Measurements from ENCODE around the gene ANKRD11.
"Not testable (repeated sequence)": the region's sequence is repeated elsewhere in the genome, so short reads cannot be mapped to it uniquely, and the experiment has no call there.

The ANKRD11 gene

DNA sequence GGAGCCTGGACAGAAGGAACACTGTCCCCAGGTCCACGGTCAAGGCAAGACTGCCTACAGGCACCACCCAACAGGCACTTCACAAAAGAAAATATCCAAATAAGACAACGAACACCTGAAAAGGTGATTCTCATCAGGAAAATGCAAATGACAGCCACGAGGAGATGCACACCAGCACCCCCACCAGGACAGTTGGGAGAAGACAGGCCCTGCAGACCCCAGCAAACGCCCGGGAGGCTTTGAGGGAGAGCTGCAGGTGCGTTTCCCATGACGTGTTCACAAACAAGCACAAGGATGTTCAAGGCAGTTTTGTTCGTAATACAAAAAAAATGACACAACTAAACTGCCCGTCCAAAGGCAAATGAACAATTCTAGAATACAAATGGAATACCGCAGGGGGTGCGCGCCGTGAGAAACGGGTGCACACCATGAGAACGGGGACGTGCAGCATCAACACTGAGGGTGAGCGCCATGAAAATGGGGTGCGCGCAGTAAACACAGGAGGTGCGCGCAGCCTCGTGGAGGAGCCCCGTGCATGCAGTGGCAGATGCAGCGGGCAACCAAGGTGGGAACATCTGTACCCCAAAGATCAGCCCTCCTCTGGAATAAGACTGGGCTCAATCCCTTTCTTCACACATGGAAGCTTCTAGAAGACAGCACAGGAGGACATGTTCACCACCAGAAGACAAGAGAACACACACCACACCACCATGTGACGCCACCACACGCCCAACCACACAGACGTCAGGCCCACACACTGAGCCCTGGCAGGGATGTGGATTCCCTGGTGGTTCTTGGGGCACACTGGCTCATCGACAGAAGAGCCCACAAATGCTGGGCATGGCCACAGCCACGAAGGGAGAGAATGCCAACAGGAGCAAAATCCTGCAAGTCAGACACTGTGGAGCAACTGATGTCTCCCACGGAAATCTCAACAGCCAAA is 181.7 kb downstream of the ANKRD11 start:
- peak; percentile 35 for DNase-seq

DNA sequence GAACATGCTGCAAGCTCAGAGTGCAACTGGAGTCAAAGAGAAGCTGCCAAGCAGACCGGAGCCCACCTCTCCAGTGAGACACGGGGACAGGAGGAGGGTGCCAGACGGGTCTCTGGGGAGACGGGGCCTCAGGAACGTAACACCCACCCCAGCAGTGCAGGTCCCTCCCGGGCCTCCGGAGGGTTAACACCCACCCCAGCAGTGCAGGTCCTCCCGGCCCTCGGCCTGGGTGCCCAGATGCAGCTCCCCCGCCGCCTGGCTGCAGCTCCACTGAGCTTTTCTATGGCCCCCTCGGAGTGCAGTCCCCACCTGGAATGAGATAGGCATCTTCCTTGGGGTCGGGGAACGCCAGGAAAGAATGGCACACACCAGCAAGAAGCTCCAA is 182.9 kb downstream of the ANKRD11 start:
- no peak for DNase-seq

DNA sequence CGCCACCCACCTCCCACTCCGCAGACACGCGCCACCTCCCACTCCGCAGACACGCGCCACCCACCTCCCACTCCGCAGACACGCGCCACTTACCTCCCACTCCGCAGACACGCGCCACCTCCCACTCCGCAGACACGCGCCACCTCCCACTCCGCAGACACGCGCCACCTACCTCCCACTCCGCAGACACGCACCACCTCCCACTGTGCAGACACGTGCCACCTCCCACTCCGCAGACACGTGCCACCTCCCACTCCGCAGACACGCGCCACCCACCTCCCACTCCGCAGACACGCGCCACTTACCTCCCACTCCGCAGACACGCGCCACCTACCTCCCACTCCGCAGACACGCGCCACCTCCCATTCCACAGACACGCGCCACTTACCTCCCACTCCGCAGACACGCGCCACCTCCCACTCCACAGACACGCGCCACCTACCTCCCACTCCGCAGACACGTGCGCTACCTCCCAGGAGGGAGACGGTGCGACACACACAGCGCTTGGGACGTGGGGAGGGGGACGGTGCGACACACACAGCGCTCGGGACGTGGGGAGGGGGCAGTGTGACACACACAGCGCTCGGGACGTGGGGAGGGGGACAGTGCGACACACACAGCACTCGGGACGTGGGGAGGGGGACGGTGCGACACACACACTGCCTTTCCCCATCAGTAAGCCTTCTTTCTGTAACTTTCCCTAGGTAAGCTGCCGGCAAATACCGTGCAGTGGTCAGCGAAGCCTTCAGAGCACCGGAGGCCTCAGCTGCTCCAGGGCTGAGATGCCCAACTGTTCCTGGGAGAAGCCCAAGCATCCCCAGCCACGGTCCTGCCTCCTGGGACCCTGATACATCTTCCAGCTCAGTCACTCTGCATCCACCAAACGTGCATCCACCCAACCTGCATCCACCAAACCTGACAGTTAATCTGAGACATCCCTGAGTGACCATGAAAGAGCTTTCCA is 183.6 kb downstream of the ANKRD11 start:
- DNase-seq: not testable (repeated sequence)

DNA sequence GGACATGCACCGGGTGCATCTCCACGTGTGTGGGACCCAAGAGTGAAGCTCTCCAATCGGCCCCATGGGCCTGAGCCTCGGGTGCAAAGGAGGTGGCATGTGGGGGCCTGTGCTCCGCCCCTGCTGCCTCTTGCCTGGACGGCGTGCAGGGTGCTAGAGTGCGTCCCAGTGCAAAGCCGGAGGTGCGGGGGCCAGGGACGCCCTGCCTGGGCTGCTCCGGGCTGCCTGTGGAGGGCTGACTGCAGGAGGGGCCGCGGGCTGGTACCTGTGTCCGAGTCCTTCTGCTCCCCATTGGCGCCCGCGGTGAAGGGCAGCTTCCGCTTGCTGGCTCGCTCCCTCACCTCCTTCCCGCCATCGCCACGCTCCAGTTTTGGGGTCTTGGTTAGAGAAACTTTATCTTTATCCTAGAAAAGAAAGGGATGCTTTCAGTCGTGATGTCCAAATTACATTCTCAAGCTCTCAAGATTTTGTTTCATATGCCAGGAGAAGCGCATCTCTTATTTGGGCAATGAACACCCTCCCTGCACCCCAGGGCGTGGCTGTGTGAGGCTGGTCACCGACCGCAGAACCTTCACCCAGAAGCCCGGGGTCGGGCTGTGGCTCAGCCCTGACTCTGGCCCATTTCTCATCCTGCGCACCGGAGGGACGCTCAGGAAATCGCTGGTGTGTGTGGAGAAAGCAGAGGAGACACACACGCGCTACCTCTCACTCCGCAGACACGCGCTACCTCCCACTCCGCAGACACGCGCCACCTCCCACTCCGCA is 185.2 kb downstream of the ANKRD11 start:
- no peak for DNase-seq

DNA sequence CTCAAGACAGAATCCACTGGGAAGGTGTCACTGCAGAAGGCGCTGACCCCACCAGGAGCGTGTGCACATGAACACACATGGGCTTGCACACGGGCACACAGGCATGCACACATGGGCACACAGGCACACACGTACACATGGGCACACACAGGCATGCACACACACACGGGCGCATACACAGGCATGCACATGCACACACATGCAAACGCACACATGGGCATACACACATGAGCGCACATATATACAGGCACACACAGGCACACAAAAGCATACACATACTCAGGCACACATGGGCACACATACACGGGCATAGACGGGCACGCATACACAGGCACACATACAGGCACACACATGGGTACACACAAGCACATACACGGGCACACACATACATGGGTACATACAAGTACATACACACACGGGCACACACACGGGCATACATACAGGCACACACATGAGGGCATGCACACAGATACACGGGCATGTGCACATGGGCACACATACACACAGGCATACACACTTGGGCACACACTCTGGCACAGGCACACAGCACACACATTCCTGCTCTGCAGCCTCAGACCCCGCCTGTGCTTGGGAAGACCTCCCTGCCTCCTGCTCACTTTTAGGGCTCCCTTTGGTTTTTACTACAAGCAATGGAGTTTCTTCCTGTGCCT is 186.0 kb downstream of the ANKRD11 start:
- DNase-seq: no peak

DNA sequence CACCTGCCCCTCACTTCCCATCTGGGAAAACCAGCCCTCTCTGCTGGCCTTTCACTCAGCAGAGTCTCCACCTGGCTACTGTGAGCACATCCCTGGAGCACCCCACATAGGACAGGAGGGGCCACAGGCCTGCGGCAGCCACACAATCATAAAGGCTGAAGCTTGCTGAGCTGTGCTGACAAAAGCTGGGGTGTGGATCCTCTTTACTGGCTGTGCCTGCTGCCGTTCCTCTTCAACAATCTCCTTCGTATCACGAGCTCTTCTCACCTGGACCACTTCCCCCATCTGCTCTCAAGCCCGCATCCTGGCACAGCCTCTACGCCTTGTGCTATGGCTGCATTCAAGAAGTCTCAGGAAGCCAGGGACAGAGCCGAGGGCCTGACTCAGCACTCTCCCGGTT is 186.7 kb downstream of the ANKRD11 start:
- peak; percentile 35 for DNase-seq

DNA sequence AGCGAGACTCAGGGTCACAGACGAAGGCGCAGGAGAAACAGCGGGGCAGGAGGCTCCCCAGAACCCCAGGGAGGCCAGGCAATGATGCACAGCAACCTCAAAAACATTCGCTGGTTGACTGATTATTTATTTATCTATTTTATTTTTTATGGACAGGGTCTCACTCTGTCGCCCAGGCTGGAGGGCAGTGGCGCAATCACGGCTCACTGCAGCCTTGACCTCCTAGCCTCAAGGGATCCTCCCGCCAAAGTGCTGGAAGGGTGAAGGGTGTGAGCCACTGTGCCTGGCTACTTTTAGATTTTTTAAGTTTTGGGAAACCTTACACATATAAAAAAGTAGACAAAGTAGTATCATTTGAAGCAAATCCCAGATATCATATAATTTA is 189.4 kb downstream of the ANKRD11 start:
- DNase-seq: no peak

DNA sequence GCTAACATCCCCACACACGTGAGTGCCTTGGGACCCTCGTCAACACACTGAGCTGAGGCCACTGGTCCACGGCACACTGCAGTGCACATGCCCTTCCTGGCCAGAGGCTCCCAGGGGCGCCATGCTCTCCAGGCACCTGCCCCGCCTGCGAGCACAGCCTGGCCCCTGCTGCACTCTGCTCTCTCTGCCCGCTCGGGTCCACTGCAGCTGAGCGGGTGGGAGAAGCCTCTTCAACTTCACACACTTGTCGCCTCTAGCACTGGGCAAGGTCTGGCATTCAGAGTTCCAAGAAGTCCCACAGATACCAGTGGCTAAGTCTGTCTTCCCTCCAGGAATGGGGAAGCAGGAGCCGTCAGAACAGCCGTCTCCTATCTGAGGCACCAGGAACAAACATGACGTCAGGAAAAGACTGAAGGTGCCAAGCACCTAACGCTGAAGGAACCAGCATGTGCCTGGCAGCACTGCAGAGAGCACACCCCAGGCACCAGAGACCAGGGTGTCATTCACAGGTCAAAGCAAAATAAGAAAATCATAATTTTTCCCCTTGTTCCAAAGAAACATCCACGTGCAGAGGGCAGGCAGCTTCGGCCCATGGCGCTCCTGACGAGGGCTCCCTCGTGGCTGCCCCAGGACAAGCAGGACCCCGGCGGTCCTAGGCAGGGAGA is 189.9 kb downstream of the ANKRD11 start:
- DNase-seq: no peak

DNA sequence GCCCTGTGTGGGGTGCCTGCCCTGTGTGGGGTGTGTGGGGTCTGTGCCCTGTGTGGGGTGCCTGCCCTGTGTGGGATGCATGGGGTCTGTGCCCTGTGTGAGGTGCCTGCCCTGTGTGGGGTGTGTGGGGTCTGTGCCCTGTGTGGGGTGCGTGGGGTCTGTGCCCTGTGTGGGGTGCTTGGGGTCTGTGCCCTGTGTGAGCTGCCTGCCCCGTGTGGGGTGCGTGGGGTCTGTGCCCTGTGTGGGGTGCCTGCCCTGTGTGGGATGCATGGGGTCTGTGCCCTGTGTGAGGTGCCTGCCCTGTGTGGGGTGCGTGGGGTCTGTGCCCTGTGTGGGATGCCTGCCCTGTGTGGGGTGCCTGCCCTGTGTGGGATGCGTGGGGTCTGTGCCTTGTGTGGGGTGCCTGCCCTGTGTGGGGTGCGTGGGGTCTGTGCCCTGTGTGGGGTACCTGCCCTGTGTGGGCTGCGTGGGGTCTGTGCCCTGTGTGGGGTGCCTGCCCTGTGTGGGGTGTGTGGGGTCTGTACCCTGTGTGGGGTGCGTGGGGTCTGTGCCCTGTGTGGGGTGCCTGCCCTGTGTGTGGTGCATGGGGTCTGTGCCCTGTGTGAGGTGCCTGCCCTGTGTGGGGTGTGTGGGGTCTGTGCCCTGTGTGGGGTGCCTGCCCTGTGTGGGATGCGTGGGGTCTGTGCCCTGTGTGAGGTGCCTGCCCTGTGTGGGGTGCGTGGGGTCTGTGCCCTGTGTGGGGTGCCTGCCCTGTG is 190.8 kb downstream of the ANKRD11 start:
- DNase-seq: not testable (repeated sequence)

DNA sequence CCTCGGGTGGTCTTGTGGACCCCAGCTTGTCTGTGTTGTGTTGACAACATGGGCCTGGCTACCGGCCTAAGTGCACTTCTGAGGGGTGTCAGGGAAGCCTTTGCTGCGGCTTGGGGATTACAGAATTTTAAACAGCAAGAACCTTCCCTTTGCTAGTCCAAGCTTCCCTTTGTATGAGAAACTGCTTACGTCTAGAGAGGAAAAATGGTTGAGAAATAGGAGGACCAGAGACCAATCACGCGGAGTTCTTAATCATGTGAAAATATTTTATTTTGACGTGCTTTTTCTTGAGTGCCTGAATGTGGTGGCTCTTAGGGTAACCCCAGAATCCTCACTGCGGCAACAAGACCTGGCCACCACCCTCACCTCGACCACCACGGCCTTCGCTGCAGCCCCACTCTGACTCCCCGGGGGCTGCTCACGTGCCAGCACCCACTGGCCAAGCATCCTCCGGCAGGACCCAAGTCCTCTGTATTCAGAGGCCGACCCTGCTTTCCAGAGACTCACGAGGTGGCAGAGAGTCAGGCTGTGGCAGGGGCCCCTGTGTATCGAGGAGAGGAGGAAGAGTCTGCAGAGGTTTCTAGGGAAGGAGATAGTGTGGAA is 191.6 kb downstream of the ANKRD11 start:
- no peak for DNase-seq

DNA sequence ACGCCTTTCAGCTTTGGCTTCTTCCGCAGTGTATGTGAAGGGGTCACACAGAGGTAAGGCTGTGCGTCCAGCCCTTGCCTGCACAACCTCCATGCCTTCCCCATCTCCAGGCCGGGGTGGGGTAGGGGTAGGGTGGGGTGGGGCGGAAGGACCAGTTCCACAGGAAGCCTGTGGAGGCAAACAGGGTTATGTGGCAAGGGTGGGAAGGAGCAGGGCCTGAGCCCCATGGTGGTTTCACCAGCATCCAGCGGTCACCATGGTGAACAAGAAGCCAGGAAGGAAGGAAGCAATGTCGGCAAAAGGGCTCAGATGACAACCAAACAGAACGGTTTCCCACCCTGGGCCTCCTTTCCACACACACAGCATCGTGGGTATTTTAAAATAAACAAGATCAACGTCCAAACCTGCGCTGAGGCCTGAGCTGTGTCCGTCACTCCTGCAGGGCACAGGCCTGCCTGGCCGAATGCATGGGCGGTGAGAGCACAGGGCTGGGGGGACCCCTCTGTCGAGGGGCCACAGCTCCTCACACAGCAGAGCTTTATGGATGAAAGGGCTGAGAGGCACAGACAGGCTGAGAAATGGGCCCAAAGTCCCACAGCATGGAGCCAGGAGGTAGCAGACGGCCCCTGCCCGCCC is 192.3 kb downstream of the ANKRD11 start:
- peak; percentile 35 for DNase-seq

DNA sequence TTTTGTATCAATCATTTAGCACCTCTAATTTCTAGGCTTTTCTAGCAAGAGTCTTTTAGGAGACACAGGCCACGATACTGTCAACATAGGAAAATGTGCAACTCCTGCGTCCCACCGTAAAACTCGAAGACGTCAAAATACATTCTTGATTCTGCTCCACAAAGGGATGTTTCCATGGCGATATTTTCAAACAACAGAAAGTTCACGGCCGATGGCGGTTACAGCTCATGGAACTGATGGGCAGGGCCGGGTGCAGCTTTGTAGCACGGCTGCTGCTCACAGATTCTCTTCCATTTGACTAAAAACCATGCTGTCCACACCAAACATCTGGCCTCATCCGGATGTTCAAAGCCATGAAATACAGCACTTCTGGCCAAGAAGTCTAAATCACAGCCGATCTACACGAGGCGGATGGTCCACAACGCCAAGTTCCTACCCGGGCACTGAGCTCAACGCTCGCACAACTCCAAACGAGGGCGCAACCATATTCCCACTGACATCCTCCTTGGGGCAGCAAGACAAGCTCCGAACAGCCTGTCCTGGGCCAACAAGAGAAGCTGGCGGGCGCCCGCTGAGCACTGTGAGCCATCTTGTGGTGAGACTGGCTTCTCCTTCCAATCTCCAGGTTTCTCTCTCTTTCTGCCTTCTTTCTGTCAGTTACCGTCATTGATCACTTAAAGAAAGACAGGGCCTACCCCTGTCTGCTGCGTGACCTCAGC is 193.0 kb downstream of the ANKRD11 start:
- no peak for DNase-seq

DNA sequence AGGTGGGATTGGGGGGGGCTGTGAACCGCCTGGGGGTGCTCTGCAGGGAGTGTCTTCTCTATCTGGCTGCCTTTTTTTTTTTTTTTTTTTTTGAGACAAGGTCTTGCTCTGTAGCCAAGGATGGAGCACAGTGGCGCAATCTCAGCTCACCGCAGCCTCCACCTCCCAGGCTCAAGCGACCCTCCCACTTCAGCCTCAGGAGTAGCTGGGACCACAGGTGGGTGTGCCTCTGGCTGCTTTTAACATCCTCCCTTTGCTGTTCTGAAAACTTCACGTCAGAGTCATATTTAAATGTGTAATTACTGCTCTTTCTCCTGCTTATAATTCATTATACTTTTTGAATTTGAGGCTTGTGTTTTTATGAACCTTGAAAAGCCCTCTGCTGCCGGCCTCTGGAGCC is 194.4 kb downstream of the ANKRD11 start:
- no peak for DNase-seq

DNA sequence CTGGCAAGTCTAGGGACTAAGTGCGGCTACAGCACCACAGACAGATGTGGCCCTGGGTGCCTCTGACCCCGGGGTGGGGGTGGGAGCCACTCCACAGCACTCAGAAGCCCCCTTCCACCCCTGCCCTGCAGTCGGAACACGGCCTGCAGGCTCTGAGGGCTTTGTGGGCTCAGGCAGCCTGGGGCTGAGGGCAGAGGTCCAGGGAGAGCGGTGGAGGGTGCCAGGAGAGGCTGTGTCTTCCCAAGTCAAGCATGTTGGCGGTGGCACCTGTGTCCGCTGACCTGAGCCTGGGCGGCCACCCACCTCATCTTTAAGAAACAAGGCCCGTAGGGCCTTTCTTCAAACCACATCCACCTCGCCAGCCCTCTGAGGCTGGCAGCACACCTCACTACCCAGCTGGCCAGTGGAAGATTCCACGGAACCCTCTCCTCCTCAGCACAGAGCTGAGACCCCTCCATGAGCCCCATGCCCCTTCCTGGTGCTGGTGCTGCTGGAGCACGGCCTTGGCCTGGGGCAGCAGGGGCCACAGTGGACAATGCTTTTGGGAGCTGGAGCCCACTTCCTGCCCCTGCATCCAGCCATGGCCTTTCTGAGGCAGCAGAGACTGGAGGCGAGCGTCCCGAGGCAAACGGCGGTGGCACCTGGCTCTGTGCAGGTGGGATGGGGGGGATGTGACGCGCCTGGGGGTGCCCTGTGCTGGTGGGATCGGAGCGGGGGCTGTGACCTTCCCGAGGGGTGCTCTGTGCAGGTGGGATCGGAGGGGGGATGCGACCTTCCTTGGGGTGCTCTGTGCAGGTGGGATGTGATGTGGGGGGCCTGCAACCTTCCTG is 195.1 kb downstream of the ANKRD11 start:
- DNase-seq: no peak

DNA sequence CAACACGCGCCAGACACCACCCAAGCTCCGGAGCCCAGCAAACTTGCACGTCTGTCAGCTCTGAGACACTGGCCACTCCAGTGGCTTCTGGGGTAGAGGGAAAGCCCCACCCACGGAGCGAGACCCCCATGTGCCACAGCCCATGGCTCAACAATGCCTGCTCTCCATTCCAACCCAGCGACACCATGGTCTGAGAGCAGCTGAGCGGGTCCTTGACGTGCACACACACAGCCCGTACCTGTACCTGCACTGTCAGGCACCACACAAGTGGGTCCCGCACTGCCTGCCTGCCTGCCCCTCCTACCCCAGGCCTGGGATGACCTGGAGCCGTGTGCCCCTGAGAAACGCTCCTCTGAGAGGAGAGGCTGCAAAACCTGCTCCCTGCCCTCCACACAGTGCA is 195.9 kb downstream of the ANKRD11 start:
- no peak for DNase-seq

DNA sequence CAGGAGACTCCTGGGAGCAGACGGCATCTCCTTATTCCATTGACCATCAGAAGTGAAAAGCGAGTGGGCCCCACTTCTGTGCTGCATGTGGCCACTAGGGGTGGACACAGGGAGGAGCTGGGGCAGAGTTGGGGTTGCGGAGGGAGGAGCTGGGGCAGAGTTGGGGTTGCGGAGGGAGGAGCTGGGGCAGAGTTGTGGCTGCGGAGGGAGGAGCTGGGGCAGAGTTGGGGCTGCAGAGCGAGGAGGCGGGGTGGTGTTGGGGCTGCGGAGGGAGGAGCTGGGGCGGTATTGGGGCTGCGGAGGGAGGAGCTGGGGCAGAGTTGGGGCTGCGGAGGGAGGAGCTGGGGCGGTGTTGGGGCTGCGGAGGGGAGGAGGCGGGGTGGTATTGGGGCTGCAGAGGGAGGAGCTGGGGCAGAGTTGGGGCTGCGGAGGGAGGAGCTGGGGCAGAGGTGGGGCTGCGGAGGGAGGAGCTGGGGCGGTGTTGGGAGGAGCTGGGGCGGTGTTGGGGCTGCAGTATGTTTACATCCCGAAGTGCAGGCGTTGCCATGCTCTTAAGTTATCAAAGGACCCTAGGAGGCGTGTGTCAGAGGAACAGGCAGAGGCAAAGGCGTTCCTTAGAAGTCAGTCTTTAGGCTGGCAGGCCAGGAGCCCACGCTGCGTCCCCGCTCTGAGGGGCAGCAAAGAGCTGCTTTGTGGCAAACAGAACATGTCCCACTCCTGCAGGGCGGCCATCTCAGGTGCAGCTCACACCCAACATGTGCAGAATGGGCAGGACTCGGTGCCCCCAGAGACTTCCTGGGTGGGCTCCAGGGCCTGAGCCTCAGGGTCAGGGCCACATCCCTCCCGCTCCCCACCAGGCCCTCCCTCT is 196.9 kb downstream of the ANKRD11 start:
- peak; percentile 38 for DNase-seq

DNA sequence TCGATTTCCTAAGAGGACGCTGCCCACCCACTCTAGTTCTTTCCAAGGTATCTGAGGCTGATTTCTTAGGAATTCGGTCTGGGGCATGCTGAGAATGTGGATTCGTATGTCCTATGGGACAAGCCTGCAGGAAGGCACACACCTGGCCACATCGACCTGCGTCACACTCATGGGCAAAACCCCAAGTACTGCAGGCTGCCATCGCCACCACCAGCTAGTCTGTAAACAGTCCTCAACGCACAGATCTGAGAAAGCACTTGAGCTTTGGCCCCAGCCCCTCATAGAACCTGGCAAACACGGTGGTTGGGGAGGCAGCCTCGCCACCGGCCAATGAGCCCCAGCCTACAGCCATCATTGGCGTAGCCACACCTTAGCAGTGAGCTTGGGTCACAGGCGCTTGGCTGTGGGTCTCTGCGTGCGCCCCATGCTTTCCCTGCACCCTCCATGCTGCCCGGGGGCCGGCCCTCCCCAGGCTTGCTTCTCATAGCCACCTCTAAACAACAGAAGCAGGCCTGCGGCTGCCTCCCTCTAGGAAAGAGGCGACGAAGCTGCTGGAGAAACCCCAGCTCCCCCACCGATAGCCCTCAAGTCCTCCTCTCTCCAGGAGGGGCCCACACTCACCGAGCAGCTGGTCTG is 197.8 kb downstream of the ANKRD11 start:
- DNase-seq: no peak
